Naive thymus-derived CD8-positive, alpha-beta T cell (primary cell): ENCODE measurements around the gene TBCB. TPM values are rescaled to one million over a fixed set of nuclear protein-coding genes. Genes with fewer than 3 reads are reported as not detected.

Experiments
- ATAC-seq, 2 donors: fragments of 150-1000 bp; cut with Tn5 transposase in 1 of 2; sonication (Bioruptor Pico), chemical (Tn5 transposase) in 1 of 2; 1 replicate in 1 of 2; 2 replicates in 1 of 2; pipeline ENCODE4 v1.10.0; 2021; ENCODE audit warnings: mild to moderate bottlenecking in 2 of 2, moderate library complexity in 2 of 2
- POLR2A ChIA-PET: fragments of 350-600 bp; sonication (Branson Sonifier 250); formaldehyde crosslinking; loops from one replicate; lab custom pipeline; 2021; ENCODE audit warnings: antibody characterized with exemption; lab: Charles Lee
- DNase-seq, 10 donors: peaks; one replicate each; pipeline versions ENCODE4 v3.0.0 to v3.0.0-alpha.2; 2020 to 2022
- H3K27ac Mint-ChIP-seq, 10 donors: one replicate each; pipeline ENCODE4 v1.8.0; 2020 to 2022; ENCODE audit warnings: mild to moderate bottlenecking in 10 of 10, mixed read lengths in 10 of 10, moderate library complexity in 4 of 10, inconsistent platforms in 1 of 10
- H3K27me3 Mint-ChIP-seq, 5 donors: one replicate each; pipeline ENCODE4 v1.8.0; 2021 to 2022; ENCODE audit warnings: mixed read lengths in 5 of 5
- H3K36me3 Mint-ChIP-seq, 3 donors: one replicate each; pipeline ENCODE4 v1.8.0; 2020 to 2022; ENCODE audit warnings: mixed read lengths in 3 of 3, mild to moderate bottlenecking in 2 of 3, inconsistent platforms in 1 of 3
- H3K4me1 Mint-ChIP-seq, 4 donors: one replicate each; pipeline ENCODE4 v1.8.0; 2021 to 2022; ENCODE audit warnings: mixed read lengths in 4 of 4
- H3K4me3 Mint-ChIP-seq, 10 donors: one replicate each; pipeline ENCODE4 v1.8.0; 2020 to 2022; ENCODE audit warnings: mild to moderate bottlenecking in 10 of 10, mixed read lengths in 10 of 10, moderate library complexity in 6 of 10, inconsistent platforms in 1 of 10
- H3K9me3 Mint-ChIP-seq, 9 donors: one replicate each; pipeline ENCODE4 v1.8.0; 2020 to 2022; ENCODE audit warnings: mixed read lengths in 9 of 9, mild to moderate bottlenecking in 3 of 9, inconsistent platforms in 1 of 9, moderate library complexity in 1 of 9
- polyA plus RNA-seq, 3 donors: library from polyadenylated mRNA; unstranded; fragments of 300-500 nt; fragmentation: Illumina TruSeq; gene quantifications; one replicate each; pipeline ENCODE4 v1.2.3, GENCODE V29; 2021
- total RNA-seq, 8 experiments: library from RNA in 2 of 8; stranded (reverse) in 2 of 8; gene quantifications; one replicate each; pipeline ENCODE4 v1.2.3 and lab custom pipeline; 2021 to 2026

The TBCB gene
- total and polyA plus RNA-seq, 5 experiments from 2014 or later, result 111 to 208 (median 169) TPM

DNA sequence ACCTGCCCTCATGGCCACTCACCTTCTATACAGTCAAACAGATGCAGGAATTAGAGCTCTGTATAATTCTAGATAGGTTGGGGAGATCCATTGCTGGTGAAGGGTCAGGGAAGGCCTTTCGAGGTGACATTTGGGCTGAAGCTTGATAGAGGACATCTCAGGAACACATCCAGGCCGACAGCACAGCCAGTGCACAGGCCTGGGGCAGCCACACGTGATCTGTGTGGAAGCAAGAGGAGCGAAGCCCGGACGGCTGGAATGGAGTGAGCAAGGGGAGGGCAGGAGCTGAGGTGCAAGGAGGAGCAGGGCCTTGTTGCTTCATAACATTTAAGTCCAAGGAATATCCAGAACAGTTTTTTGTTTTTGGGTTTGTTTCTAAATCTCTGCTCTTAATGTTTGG, 8.8 kb upstream of the TBCB start:
- POLR2A ChIA-PET, result no interaction called here
- H3K27me3 Mint-ChIP-seq, result no peaks in the 10 kb centered on the region
- H3K36me3 Mint-ChIP-seq, result peaks cover 0 to 5% (median 0%) of the 10 kb centered on the region in 3 donors
- no peak overlapping the region for H3K27ac Mint-ChIP-seq
- no peaks in the 10 kb centered on the region for H3K9me3 Mint-ChIP-seq
- DNase-seq (no peak), ATAC-seq (no peak)
- peaks cover 0 to 2% (median 0%) of the 10 kb centered on the region in 4 donors for H3K4me1 Mint-ChIP-seq
- no peak overlapping the region for H3K4me3 Mint-ChIP-seq

DNA sequence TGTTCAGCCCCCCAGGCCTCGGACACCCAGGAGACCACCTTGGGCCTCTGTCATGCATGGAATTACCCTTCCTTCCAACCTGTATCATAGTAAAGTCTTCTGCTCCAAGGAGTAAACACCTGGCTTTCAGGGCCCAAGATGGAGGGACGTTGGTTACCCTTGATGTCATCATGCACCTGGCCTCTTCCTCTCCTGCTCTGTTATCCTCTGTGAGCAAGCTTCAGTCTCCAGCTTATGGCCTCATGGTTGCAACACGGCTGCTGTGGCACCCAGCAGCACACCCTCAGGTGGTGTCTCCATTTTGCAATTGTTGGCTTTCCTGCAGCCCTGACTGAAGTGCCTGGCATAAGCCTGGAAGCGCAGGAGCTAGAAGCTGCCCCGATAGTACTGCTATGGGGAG, 8.3 kb upstream of the TBCB start:
- no peak overlapping the region for H3K27ac Mint-ChIP-seq

DNA sequence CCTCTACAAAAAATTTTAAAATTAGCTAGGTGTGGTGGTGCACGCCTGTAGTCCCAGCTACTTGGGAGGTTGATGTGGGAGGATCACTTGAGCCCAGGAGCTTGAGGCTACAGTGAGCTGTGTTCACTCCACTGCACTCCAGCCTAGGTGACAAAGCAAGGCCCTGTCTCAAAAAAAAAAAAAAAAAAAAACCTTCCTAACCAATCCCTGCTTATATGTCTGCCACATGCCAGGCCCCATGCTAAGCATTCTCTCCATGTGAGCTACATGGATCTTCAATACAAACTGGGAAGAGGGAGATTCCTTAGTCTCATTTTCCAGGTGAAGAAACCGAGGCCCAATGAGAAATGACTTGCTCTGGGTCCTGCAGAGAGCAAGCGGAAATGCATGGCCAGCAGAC, 6.6 kb upstream of the TBCB start:
- Mint-ChIP-seq H3K4me1 (peaks cover 6 to 12% (median 10%) of the 10 kb centered on the region in 4 donors), H3K4me3 (no peak overlapping the region), H3K9me3 (no peaks in the 10 kb centered on the region), H3K27me3 (no peaks in the 10 kb centered on the region), H3K36me3 (peaks cover 0 to 21% (median 4%) of the 10 kb centered on the region in 3 donors), H3K27ac (peak overlapping the region in 1 of 10 donors; percentile 8)
- ATAC-seq (no peak), DNase-seq (no peak)
- POLR2A ChIA-PET, result interaction anchor here (0.7 kb wide), 2 partner anchors 13 to 21 kb away, joined by 3 read pairs; no protein-coding TSS in a partner anchor

More for the DNA sequence above, 8.3 kb upstream of the TBCB start:
- no peak for ATAC-seq
- Mint-ChIP-seq H3K36me3 (peaks cover 0 to 11% (median 0%) of the 10 kb centered on the region in 3 donors), H3K4me1 (peaks cover 0 to 2% (median 0%) of the 10 kb centered on the region in 4 donors), H3K9me3 (no peaks in the 10 kb centered on the region), H3K4me3 (no peak overlapping the region), H3K27me3 (no peaks in the 10 kb centered on the region)
- no peak for DNase-seq
- POLR2A ChIA-PET, result no interaction called here

DNA sequence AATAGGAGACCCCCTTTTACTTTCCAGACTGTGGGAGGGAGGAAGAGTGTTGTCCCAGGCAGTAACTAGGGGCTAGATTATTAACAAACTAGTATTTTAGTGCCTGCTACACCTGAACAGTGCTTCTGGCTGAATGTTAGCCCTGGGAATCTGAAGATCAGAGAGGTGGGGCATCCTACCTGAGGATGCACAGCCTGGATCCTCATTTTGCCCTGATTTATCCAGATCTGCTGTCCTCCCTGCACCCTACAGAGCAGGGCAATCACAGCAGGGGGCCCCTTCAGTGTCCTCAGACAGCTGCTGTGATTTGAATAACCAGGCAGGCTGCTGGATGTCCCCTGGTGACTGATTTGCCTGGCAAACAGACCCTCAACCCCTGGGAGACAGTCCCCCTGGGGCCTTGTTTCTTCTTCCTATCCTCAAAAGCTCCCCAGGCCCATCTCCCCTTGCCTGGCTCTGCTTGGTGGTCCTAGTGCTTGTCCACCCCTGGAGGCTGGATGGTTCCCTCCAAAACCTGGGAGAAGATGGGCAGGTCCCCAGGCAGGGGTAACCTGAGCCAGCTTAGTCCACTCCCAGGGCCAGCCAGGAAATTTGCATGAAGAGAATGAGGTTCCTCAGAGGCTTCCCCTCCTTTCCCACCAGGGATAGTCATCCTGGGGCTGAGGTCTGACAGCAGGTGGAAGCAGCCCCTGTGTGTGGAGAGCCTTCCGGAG, 4.6 kb upstream of the TBCB start, which contains the start of gene OVOL3:
Gene OVOL3, plus strand, starts transcription at position 657 of the 713 bp plus-strand sequence. CDS start 60 bp downstream, outside the sequence.
- POLR2A ChIA-PET, result interaction anchor here (0.6 kb wide), 1 partner anchor 42 kb away, joined by 3 read pairs; no protein-coding TSS in a partner anchor
- peaks cover 12 to 29% (median 26%) of the 10 kb centered on the region in 4 donors for H3K4me1 Mint-ChIP-seq
- no peak for DNase-seq
- H3K27ac Mint-ChIP-seq, result peak within 1 kb of the TSS in 2 of 10 donors; percentile 34 to 50
- peaks cover 0 to 4% (median 0%) of the 10 kb centered on the region in 5 donors for H3K27me3 Mint-ChIP-seq
- peak within 1 kb of the TSS in 2 of 10 donors; percentile 29 to 62 for H3K4me3 Mint-ChIP-seq
- H3K9me3 Mint-ChIP-seq, result peaks cover 0 to 3% (median 0%) of the 10 kb centered on the region in 9 donors
- peaks cover 0 to 21% (median 7%) of the 10 kb centered on the region in 3 donors for H3K36me3 Mint-ChIP-seq
- ATAC-seq, result no peak

DNA sequence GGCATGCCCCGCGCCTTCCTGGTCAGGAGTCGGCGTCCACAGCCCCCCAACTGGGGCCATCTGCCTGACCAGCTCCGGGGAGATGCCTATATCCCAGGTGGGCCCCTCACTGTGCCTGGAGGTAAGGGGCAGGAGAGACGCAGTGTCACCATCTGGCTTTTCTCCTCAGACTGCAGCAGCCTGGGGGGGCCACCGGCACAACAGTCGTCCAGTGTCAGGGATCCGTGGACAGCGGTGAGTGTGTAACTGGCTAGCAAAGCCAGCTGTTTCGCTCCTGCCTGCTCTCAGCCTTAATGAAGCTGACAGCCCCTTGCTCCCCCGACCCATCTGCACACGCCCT, 4.1 kb upstream of the TBCB start:
- Mint-ChIP-seq H3K36me3 (peaks cover 0 to 21% (median 7%) of the 10 kb centered on the region in 3 donors), H3K27me3 (peaks cover 0 to 4% (median 0%) of the 10 kb centered on the region in 5 donors), H3K27ac (no peak overlapping the region), H3K4me1 (peaks cover 14 to 33% (median 31%) of the 10 kb centered on the region in 4 donors), H3K4me3 (no peak overlapping the region), H3K9me3 (peaks cover 0 to 3% (median 0%) of the 10 kb centered on the region in 9 donors)
- no peak for ATAC-seq
- POLR2A ChIA-PET, result no interaction called here
- DNase-seq, result no peak

DNA sequence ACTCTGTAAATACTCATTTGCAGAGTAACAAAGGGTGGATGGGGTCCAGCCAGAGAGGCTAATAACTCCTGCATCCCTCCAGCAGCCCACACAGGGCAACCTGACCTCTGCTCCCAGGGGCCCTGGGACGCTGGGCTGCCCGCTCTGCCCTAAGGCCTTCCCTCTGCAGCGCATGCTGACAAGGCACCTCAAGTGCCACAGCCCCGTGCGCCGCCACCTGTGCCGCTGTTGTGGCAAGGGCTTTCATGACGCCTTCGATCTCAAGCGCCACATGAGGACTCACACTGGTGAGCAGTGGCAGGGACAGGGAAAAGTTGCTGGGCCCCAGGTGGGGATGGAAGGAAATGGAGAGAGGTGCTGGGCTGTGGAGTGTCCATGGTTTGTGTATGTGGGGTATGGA, 2.6 kb upstream of the TBCB start:
- DNase-seq, result no peak
- H3K4me1 Mint-ChIP-seq, result peaks cover 16 to 45% (median 44%) of the 10 kb centered on the region in 4 donors
- peaks cover 0 to 4% (median 0%) of the 10 kb centered on the region in 5 donors for H3K27me3 Mint-ChIP-seq
- POLR2A ChIA-PET, result interaction anchor here (4.0 kb wide), 1 partner anchor 14 kb away, joined by 42 read pairs; no protein-coding TSS in a partner anchor
- peak overlapping the region in 9 of 10 donors; percentile 63 to 99 (median 81) for H3K27ac Mint-ChIP-seq
- peaks cover 0 to 3% (median 0%) of the 10 kb centered on the region in 9 donors for H3K9me3 Mint-ChIP-seq
- peaks cover 0 to 26% (median 9%) of the 10 kb centered on the region in 3 donors for H3K36me3 Mint-ChIP-seq
- ATAC-seq, result no peak
- H3K4me3 Mint-ChIP-seq, result peak overlapping the region; percentile 66 to 95 (median 82)

DNA sequence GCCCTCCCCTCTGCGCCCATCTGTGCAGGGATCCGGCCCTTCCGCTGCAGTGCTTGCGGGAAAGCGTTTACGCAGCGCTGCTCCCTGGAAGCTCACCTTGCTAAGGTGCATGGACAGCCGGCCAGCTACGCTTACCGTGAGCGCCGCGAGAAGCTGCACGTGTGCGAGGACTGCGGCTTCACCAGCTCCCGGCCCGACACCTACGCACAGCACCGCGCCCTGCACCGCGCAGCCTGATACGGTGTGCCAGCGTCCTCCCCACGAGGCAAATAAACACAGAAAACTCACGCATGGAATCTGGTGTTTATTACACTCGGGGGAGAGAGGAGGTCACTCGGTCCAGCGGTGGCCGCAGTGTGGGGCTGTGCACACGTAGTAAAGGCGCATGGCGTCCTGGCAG, 1.8 kb upstream of the TBCB start:
- ATAC-seq (no peak), DNase-seq (no peak)
- peak overlapping the region; percentile 83 to 99 (median 94) for H3K4me3 Mint-ChIP-seq
- H3K27me3 Mint-ChIP-seq, result peaks cover 0 to 4% (median 0%) of the 10 kb centered on the region in 5 donors
- POLR2A ChIA-PET, result interaction anchor here (1.8 to 4.0 kb wide), 2 partner anchors 14 to 160 kb away, joined by 5 to 42 read pairs; no protein-coding TSS in a partner anchor
- H3K9me3 Mint-ChIP-seq, result peaks cover 0 to 3% (median 0%) of the 10 kb centered on the region in 9 donors
- peaks cover 0 to 32% (median 12%) of the 10 kb centered on the region in 3 donors for H3K36me3 Mint-ChIP-seq
- peaks cover 19 to 52% (median 48%) of the 10 kb centered on the region in 4 donors for H3K4me1 Mint-ChIP-seq
- H3K27ac Mint-ChIP-seq, result peak overlapping the region in 9 of 10 donors; percentile 43 to 99 (median 97)

DNA sequence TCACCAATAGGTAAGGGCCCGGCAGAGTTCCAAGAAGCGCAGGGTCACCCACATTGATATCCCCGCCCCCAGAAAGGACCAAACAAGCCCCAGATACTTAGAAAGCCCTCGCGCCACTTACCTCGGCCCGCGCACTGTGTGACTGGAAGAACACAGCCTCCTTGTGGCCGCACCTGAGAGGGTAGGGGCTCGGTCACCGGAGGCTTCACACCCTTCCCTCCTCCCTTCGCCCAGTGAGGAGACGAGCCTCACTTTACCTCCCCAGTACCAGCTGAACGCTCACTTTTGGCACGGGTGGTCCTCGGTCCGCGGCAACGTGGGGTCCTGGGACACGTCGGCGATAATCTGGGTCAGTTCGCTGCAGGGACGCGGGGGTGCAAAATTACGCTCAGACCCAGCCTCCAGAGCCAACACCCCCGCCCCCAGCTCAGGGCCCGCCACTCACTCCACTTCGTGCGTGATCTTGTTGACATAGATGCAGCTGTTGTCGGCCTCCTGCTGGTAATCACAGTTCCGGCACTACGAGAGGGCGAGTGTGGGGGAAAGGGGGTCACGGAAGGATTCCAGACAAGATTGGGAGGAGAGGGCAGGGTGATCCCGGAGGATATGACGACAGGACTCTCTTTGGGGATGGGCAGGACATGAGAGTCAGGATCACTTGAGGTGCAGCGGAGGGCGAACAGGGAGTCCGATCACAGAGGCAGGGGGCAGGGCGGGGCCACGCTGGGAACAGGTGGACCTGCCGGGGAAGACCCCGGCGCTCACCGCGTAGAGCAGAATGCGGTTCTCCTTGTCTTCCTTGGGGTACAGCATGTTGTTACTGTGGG, 1.2 kb upstream of the TBCB start:
- DNase-seq (peak in 1 of 10 donors; percentile 10), ATAC-seq (peak in 1 of 2 donors; percentile 0)
- H3K9me3 Mint-ChIP-seq, result peaks cover 0 to 3% (median 0%) of the 10 kb centered on the region in 9 donors
- peaks cover 0 to 36% (median 14%) of the 10 kb centered on the region in 3 donors for H3K36me3 Mint-ChIP-seq
- peaks cover 19 to 55% (median 50%) of the 10 kb centered on the region in 4 donors for H3K4me1 Mint-ChIP-seq
- peak overlapping the region; percentile 93 to 99 (median 98) for H3K27ac Mint-ChIP-seq
- H3K4me3 Mint-ChIP-seq, result peak overlapping the region; percentile 83 to 99 (median 94)
- H3K27me3 Mint-ChIP-seq, result peaks cover 0 to 4% (median 0%) of the 10 kb centered on the region in 5 donors
- POLR2A ChIA-PET, result interaction anchor here (0.8 to 4.0 kb wide), 11 partner anchors 13 to 1257 kb away, joined by 3 to 42 read pairs (median 5); partner anchors contain the start of genes CAPNS1, PSENEN, THAP8 and U2AF1L4

DNA sequence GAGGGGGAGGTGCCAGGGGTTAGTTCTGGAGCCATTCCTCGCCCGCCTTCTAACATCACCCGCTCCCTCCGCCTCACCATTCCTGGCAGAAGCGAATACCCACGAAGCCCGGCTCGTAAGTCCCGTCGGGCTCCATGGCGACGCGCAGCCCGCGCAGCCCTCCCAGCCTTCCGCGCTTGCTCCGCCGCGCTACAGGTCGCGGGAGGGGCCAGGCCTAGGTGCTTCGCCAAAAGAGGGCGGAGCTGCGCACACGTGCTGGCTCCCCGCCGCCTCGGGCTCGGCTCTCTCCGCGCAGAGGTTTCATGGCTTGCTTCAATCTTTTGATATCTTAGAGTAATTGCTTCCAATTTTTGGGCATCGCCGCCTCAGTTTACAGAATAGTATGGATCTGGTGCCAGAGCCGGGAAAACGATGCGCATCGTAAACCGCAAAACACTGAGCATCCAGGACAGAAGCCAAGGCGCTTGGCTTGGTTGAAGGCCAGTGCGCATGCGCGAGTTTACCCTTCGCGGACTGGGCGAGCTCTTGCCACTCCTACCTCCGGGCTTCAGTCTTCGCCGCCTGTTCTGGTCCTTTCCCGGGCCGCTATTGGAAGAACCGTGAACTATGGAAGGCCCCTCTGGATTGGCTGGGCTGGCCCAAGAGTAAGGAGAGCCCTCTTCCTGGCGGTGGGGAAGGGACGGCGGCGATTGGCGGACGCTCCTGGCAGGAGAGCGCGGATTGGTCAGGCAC, 381 bp upstream of the TBCB start, which contains the start of gene POLR2I:
Gene POLR2I, minus strand, starts transcription at position 155 of the 732 bp plus-strand sequence. Its CDS starts 19 bp downstream, at position 136.
- Mint-ChIP-seq H3K9me3 (peaks cover 0 to 3% (median 0%) of the 10 kb centered on the region in 9 donors), H3K27ac (peak within 1 kb of the TSS; percentile 93 to 99 (median 98)), H3K27me3 (peaks cover 0 to 4% (median 0%) of the 10 kb centered on the region in 5 donors), H3K4me3 (peak within 1 kb of the TSS; percentile 83 to 99 (median 94)), H3K36me3 (peaks cover 0 to 43% (median 14%) of the 10 kb centered on the region in 3 donors), H3K4me1 (peaks cover 20 to 59% (median 51%) of the 10 kb centered on the region in 4 donors)
- ATAC-seq (peak; percentile 88 to 89), DNase-seq (peak; percentile 97 to 100 (median 99))
- POLR2A ChIA-PET, result interaction anchor here (0.5 to 4.0 kb wide), 18 partner anchors 12 to 1256 kb away, joined by 3 to 42 read pairs (median 4); partner anchors contain the start of genes ALKBH6, CAPNS1, COX6B1 and PSENEN

DNA sequence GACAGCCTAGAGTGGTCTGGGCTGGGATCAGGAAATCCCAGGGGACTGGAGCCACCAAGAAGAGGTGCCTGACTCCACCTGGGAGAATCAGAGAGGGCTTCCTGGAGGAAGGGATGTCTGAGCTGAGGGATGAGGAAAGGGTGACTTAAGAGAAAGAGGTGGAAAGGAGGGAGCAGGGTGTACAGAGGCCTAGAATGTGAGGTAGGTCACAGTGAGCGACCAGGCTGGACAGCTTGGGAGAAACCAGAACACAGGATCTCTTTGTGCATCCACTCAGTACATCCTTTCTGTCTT, 1.0 kb downstream of the TBCB start:
- POLR2A ChIA-PET, result interaction anchor here (1.0 to 4.0 kb wide), 7 partner anchors 11 to 102 kb away, joined by 3 to 42 read pairs (median 16); partner anchors contain the start of genes ALKBH6, CAPNS1, THAP8 and ZNF146

More for the DNA sequence above, 1.0 kb downstream of the TBCB start:
- Mint-ChIP-seq H3K27ac (peak overlapping the region; percentile 93 to 99 (median 98)), H3K4me3 (peak overlapping the region; percentile 83 to 99 (median 94)), H3K4me1 (peaks cover 22 to 63% (median 55%) of the 10 kb centered on the region in 4 donors), H3K36me3 (peaks cover 0 to 47% (median 16%) of the 10 kb centered on the region in 3 donors), H3K27me3 (peaks cover 0 to 4% (median 0%) of the 10 kb centered on the region in 5 donors), H3K9me3 (peaks cover 0 to 3% (median 0%) of the 10 kb centered on the region in 9 donors)
- DNase-seq, result no peak
- ATAC-seq, result no peak
